SK-N-SH (cell line): Measurements from ENCODE around the gene JMJD6.

Experiments used
- ELF1 ChIP-seq: IDR thresholded peaks from 2 replicates; pipeline ENCODE4 v1.4.0; 2012
- EP300 ChIP-seq, 2 experiments: IDR thresholded peaks; 2 replicates each; pipeline versions ENCODE4 v1.4.0 to v1.6.1; 2012; ENCODE audit warnings: borderline replicate concordance in 1 of 2, low read depth in 1 of 2, low read length in 1 of 2
- EZH2phosphoT487 ChIP-seq: fragments of 200-600 bp; sonication (generic); IDR thresholded peaks from 2 replicates; pipeline ENCODE4 v1.6.1; 2017; ENCODE audit warnings: low read depth, mixed run types, mild to moderate bottlenecking, antibody characterized with exemption, moderate library complexity, borderline replicate concordance
- POLR2AphosphoS5 ChIP-seq: IDR thresholded peaks from 2 replicates; pipeline ENCODE4 v1.6.1; 2012; ENCODE audit warnings: low read depth, low read length
- RAD21 ChIP-seq: IDR thresholded peaks from 2 replicates; pipeline ENCODE4 v1.6.1; 2012; ENCODE audit warnings: mild to moderate bottlenecking, low read length
- TCF12 ChIP-seq: IDR thresholded peaks from 2 replicates; pipeline ENCODE4 v1.4.0; 2012
- TF ChIP-seq, protein P1 (sequence below): IDR thresholded peaks from 2 replicates; pipeline ENCODE4 v1.6.1; 2012; ENCODE audit warnings: mild to moderate bottlenecking, low read depth, low read length, moderate library complexity
- TF ChIP-seq, protein P2 (sequence below): fragments of 200-600 bp; sonication (generic); IDR thresholded peaks from 2 replicates; pipeline ENCODE4 v1.6.1; 2017; ENCODE audit warnings: antibody characterized with exemption, mild to moderate bottlenecking, moderate library complexity
- TF ChIP-seq, protein P3 (sequence below): IDR thresholded peaks from 2 replicates; pipeline ENCODE4 v1.4.0; 2012; ENCODE audit warnings: low read depth, borderline replicate concordance

DNA sequence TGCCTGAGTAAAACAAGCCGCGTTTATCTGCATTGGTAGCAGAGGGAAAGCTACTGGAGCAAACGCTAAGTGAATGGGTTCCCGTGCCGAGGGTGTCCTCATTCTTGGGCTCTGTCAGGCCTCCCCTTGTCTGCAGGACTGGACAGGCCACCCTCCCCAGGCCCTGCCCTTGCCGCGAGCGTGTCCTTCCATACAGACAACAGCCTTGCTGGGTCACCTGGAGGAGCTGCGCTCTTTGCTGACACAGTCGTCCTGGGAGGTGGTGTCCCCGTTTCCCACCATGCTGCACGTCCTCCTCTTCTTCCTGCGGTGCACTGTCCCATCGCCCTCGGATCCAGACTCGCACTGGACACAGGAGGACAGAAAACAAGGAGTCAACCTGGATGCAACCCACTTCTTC, 7.9 kb downstream of the JMJD6 start:
- TF ChIP-seq EZH2phosphoT487 = no peak
- no peak for TF ChIP-seq ELF1
- TF ChIP-seq, protein P1, sequence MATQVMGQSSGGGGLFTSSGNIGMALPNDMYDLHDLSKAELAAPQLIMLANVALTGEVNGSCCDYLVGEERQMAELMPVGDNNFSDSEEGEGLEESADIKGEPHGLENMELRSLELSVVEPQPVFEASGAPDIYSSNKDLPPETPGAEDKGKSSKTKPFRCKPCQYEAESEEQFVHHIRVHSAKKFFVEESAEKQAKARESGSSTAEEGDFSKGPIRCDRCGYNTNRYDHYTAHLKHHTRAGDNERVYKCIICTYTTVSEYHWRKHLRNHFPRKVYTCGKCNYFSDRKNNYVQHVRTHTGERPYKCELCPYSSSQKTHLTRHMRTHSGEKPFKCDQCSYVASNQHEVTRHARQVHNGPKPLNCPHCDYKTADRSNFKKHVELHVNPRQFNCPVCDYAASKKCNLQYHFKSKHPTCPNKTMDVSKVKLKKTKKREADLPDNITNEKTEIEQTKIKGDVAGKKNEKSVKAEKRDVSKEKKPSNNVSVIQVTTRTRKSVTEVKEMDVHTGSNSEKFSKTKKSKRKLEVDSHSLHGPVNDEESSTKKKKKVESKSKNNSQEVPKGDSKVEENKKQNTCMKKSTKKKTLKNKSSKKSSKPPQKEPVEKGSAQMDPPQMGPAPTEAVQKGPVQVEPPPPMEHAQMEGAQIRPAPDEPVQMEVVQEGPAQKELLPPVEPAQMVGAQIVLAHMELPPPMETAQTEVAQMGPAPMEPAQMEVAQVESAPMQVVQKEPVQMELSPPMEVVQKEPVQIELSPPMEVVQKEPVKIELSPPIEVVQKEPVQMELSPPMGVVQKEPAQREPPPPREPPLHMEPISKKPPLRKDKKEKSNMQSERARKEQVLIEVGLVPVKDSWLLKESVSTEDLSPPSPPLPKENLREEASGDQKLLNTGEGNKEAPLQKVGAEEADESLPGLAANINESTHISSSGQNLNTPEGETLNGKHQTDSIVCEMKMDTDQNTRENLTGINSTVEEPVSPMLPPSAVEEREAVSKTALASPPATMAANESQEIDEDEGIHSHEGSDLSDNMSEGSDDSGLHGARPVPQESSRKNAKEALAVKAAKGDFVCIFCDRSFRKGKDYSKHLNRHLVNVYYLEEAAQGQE = no peak
- no peak for TF ChIP-seq POLR2AphosphoS5
- TF ChIP-seq, protein P2, sequence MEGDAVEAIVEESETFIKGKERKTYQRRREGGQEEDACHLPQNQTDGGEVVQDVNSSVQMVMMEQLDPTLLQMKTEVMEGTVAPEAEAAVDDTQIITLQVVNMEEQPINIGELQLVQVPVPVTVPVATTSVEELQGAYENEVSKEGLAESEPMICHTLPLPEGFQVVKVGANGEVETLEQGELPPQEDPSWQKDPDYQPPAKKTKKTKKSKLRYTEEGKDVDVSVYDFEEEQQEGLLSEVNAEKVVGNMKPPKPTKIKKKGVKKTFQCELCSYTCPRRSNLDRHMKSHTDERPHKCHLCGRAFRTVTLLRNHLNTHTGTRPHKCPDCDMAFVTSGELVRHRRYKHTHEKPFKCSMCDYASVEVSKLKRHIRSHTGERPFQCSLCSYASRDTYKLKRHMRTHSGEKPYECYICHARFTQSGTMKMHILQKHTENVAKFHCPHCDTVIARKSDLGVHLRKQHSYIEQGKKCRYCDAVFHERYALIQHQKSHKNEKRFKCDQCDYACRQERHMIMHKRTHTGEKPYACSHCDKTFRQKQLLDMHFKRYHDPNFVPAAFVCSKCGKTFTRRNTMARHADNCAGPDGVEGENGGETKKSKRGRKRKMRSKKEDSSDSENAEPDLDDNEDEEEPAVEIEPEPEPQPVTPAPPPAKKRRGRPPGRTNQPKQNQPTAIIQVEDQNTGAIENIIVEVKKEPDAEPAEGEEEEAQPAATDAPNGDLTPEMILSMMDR = no peak
- TF ChIP-seq RAD21 = no peak
- TF ChIP-seq TCF12 = no peak
- TF ChIP-seq EP300 (IDR thresholded peaks at IDR 0.05; ENCODE audit: borderline replicate concordance in 1 of 2, low read depth in 1 of 2, low read length in 1 of 2) = no peak
- TF ChIP-seq, protein P3, sequence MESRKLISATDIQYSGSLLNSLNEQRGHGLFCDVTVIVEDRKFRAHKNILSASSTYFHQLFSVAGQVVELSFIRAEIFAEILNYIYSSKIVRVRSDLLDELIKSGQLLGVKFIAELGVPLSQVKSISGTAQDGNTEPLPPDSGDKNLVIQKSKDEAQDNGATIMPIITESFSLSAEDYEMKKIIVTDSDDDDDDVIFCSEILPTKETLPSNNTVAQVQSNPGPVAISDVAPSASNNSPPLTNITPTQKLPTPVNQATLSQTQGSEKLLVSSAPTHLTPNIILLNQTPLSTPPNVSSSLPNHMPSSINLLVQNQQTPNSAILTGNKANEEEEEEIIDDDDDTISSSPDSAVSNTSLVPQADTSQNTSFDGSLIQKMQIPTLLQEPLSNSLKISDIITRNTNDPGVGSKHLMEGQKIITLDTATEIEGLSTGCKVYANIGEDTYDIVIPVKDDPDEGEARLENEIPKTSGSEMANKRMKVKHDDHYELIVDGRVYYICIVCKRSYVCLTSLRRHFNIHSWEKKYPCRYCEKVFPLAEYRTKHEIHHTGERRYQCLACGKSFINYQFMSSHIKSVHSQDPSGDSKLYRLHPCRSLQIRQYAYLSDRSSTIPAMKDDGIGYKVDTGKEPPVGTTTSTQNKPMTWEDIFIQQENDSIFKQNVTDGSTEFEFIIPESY = no peak
